NCI-H2029 (cell line): Measurements from ENCODE around the gene SYNDIG1.

ENCODE experiments used
- DNase-seq: peaks from one replicate; lab custom pipeline; 2025; lab: John Stamatoyannopoulos, UW

SYNDIG1 gene

GRCh38 chr20:24469116-24469893, at the start of gene SYNDIG1:
SYNDIG1 (plus strand) TSS chr20:24469629; CDS start chr20:24543098, 73,469 bp downstream.
- no peak for DNase-seq

GRCh38 chr20:24419786-24420185, 49.6 kb upstream of the SYNDIG1 start:
- DNase-seq = no peak

- no peak for DNase-seq
Observed at GRCh38 chr20:24420567-24420966, 48.9 kb upstream of the SYNDIG1 start.

GRCh38 chr20:24421071-24421470, 48.4 kb upstream of the SYNDIG1 start:
- no peak for DNase-seq

- no peak for DNase-seq
Observed at GRCh38 chr20:24422091-24422760, 47.2 kb upstream of the SYNDIG1 start.

- DNase-seq = no peak
Observed at GRCh38 chr20:24423390-24424313, 45.8 kb upstream of the SYNDIG1 start.

GRCh38 chr20:24425523-24426135, 43.8 kb upstream of the SYNDIG1 start:
- DNase-seq = no peak

GRCh38 chr20:24431279-24432045, 38.0 kb upstream of the SYNDIG1 start:
- no peak for DNase-seq

- no peak for DNase-seq
Observed at GRCh38 chr20:24432046-24432442, 37.4 kb upstream of the SYNDIG1 start.

- DNase-seq = no peak
Observed at GRCh38 chr20:24436160-24436559, 33.3 kb upstream of the SYNDIG1 start.

GRCh38 chr20:24437196-24438082, 32.0 kb upstream of the SYNDIG1 start:
- peak; percentile 5 for DNase-seq

- no peak for DNase-seq
Observed at GRCh38 chr20:24438331-24438730, 31.1 kb upstream of the SYNDIG1 start.

- no peak for DNase-seq
Observed at GRCh38 chr20:24439737-24440387, 29.6 kb upstream of the SYNDIG1 start.

GRCh38 chr20:24441661-24442060, 27.8 kb upstream of the SYNDIG1 start:
- no peak for DNase-seq

GRCh38 chr20:24442909-24443308, 26.5 kb upstream of the SYNDIG1 start:
- no peak for DNase-seq

GRCh38 chr20:24443436-24443835, 26.0 kb upstream of the SYNDIG1 start:
- no peak for DNase-seq

GRCh38 chr20:24444526-24445190, 24.8 kb upstream of the SYNDIG1 start:
- no peak for DNase-seq

- DNase-seq = no peak
Observed at GRCh38 chr20:24445510-24446170, 23.8 kb upstream of the SYNDIG1 start.

GRCh38 chr20:24446811-24447210, 22.6 kb upstream of the SYNDIG1 start:
- DNase-seq = no peak
